Measurements from ENCODE around the gene RELCH.
A peak's percentile ranks its signal among the peaks of the same experiment; 100 is the strongest.

Gene RELCH

DNA sequence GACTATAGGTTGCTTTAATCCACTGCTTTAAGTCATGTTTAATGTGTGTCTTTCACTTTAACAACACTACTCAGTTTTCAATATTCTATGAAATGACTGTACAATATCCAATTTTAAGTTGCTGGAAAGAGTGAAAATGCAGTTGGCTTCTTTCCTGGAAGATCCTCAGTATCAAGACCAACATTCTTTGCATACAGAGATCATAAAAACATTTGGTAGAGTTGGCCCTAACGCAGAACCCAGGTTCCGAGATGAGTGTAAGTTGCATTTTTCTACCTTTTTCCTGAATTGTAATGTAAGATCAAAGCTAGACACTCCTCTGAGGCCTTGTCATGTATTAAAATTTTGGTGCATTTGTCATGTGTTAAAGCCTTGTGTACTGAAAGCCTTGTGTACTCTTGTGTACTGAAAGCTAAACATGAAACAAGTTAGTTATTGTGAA lies 95.2 kb downstream of the RELCH start:
- peak; percentile 7 for DNase-seq (ENCODE audit: extremely low read depth, low read depth)
- no peak overlapping the region for H3K4me3 ChIP-seq (replicated peaks; ENCODE audit: low read depth, low read length)
- TF ChIP-seq, protein P1, sequence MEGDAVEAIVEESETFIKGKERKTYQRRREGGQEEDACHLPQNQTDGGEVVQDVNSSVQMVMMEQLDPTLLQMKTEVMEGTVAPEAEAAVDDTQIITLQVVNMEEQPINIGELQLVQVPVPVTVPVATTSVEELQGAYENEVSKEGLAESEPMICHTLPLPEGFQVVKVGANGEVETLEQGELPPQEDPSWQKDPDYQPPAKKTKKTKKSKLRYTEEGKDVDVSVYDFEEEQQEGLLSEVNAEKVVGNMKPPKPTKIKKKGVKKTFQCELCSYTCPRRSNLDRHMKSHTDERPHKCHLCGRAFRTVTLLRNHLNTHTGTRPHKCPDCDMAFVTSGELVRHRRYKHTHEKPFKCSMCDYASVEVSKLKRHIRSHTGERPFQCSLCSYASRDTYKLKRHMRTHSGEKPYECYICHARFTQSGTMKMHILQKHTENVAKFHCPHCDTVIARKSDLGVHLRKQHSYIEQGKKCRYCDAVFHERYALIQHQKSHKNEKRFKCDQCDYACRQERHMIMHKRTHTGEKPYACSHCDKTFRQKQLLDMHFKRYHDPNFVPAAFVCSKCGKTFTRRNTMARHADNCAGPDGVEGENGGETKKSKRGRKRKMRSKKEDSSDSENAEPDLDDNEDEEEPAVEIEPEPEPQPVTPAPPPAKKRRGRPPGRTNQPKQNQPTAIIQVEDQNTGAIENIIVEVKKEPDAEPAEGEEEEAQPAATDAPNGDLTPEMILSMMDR (IDR thresholded peaks at IDR 0.05; ENCODE audit: low read depth, low read length, missing control alignments), result no peak

DNA sequence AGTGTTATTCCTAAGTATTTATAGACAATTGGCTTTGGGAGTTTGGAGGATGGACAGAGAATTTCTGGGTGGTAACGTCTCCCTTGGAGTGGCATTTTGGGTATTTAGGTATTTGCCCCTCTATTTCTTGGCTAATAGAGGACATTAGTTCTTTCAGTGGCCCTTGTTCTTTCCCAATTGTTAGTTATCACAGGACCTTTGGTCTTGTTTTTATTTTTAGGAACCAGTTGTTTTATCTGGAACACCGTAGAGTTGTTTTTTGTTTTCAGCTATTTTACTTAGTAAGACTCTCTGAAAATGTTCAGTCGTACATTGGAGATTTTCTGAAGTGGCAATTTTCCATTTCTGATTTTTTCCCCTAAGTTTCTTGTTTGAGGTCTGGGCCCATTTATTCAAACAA lies 97.6 kb downstream of the RELCH start:
- TF ChIP-seq, protein P1 (IDR thresholded peaks at IDR 0.05; ENCODE audit: low read depth, low read length, missing control alignments), result no peak
- DNase-seq (ENCODE audit: extremely low read depth, low read depth), result no peak

DNA sequence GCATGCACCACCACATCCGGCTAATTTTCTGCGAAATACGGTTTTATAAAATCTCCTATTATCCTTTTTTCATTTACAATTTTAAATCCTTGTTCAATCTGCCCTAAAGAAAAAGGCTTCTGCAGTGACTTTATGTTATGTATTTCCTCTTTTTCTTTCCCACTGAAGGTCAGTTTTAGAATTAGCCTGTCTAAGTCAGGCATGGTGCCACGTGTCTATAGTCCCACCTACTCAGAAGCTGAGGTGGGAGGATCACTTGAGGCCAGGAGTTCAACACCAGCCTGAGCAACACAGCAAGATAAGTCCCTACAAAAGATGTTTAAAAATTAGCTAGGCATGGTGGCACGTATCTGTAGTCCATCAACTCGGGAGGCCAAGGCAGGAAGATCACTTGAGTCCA lies 98.2 kb downstream of the RELCH start:
- no peak overlapping the region for H3K4me3 ChIP-seq (replicated peaks; ENCODE audit: low read depth, low read length)
- no peak for DNase-seq (ENCODE audit: extremely low read depth, low read depth)
- TF ChIP-seq, protein P1 (IDR thresholded peaks at IDR 0.05; ENCODE audit: low read depth, low read length, missing control alignments), result no peak

More for the DNA sequence above, 97.6 kb downstream of the RELCH start:
- no peak overlapping the region for H3K4me3 ChIP-seq (replicated peaks; ENCODE audit: low read depth, low read length)

DNA sequence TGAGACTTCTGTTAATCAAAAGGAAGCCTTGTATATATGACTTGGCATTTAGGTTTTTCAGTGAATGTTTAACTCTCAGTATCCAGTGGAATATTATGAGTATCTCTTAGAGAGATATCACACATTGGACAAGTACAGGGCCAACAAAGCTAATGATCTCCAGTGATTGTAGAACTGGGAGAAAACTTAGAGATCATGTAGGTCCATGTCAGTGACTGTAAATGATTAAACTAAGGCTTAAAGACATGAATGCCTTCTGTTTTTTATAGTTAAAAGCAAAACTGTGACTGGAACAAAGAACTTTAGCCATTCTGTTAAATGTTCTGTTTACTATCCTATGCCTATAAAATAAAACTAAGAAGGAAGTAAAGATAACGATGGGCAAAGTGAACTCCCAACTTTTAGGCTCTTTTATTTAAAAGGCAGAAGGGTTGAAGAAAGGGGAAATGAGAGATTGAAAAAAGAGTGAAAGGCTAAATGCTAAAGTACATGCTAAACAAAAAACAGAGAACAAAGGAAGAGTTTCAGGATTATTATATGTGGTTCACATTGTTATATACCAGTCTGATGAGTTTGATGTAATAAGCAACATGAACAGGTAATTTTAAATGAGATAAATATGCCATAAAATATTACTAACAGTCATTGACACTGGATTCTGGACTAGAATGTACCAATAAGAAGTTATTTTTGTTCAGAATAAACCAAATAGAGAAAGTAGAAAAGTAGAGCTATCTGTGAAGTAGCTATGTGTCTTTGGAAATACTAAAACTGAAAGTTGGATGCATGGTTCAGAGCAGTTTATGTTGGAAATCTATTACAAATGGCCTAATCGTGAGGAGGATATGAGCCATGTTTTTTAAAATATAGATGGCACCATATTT lies 101.0 kb downstream of the RELCH start:
- no peak for DNase-seq (ENCODE audit: extremely low read depth, low read depth)
- TF ChIP-seq, protein P1 (IDR thresholded peaks at IDR 0.05; ENCODE audit: low read depth, low read length, missing control alignments), result no peak
- H3K4me3 ChIP-seq (replicated peaks; ENCODE audit: low read depth, low read length), result no peak overlapping the region

DNA sequence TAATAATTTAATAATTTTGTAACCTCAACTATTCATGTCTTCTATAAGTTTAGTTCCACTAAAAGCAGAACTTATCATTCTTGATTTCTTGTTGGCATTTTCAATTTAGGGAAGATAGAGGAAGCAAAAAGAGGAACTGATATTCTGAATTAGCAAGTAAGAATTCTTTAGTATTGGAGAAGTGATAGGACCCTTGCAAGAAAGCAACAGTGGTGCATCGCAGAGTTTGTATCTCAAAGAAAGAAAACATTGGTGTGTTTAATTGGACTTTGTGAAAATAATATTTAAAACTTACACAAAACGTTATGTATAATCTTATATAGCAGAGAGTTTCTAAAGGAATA lies 101.6 kb downstream of the RELCH start:
- DNase-seq (ENCODE audit: extremely low read depth, low read depth), result no peak
- H3K4me3 ChIP-seq (replicated peaks; ENCODE audit: low read depth, low read length), result no peak overlapping the region
- TF ChIP-seq, protein P1 (IDR thresholded peaks at IDR 0.05; ENCODE audit: low read depth, low read length, missing control alignments), result no peak

DNA sequence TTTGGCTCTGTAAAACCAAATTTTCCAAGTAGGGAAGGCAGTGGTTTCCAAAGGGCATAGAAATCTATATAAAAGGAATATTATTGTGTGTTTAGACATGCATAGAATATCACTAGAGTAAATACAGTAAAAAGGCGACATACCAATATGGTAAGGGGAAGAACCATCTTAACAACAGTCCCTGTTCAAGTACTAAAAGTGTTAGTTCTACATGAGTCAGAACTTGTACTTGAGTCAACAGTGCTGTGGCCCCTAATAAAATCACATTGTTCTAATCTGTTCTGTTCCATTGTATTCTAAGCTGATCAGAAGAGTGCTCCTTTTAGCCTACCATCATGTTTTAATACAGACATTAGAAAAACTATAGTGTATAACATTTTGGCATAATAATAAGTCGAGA lies 102.0 kb downstream of the RELCH start:
- no peak for DNase-seq (ENCODE audit: extremely low read depth, low read depth)
- TF ChIP-seq, protein P1 (IDR thresholded peaks at IDR 0.05; ENCODE audit: low read depth, low read length, missing control alignments), result no peak
- no peak overlapping the region for H3K4me3 ChIP-seq (replicated peaks; ENCODE audit: low read depth, low read length)

All from HFF-Myc (cell line).